Adrenal gland (tissue), 12 donors: ENCODE data around the gene UPF3B. TPM values are rescaled to one million over a fixed set of nuclear protein-coding genes. Genes with fewer than 3 reads are reported as not detected.
"Not testable (repeated sequence)": the region's sequence is repeated elsewhere in the genome, so short reads cannot be mapped to it uniquely, and the experiment has no call there.

ENCODE experiments used
- DNase-seq, 7 donors: peaks; one replicate each; pipeline ENCODE4 v3.0.0-alpha.2; 2019 to 2020
- H3K27ac ChIP-seq, 5 donors: fragments of 200-600 bp; sonication (generic) in 4 of 5; 1 replicate in 3 of 5; 2 replicates in 2 of 5; pipeline versions ENCODE4 v1.5.1 to v1.8.0; 2016 to 2020; ENCODE audit warnings: mild to moderate bottlenecking in 1 of 5
- H3K27me3 ChIP-seq: fragments of 200-600 bp; 2 replicates; pipeline ENCODE4 v1.8.0; 2021
- H3K36me3 ChIP-seq, 2 donors: fragments of 200-600 bp; replicated peaks in 1 of 2; 1 replicate in 1 of 2; 2 replicates in 1 of 2; pipeline versions ENCODE4 v1.5.1 to v1.8.0; 2018 to 2022
- H3K4me1 ChIP-seq, 2 donors: fragments of 200-600 bp; replicated peaks in 1 of 2; 1 replicate in 1 of 2; 2 replicates in 1 of 2; pipeline versions ENCODE4 v1.5.1 to v1.8.0; 2018 to 2021
- H3K4me3 ChIP-seq, 4 donors: fragments of 200-600 bp; sonication (generic) in 3 of 4; one replicate each; pipeline ENCODE4 v1.5.1; 2016 to 2018
- H3K9me3 ChIP-seq, 3 donors: fragments of 200-600 bp; sonication (generic) in 1 of 3; replicated peaks in 1 of 3; 1 replicate in 2 of 3; 2 replicates in 1 of 3; pipeline versions ENCODE4 v1.5.1 to v1.8.0; 2016 to 2021
- CTCF ChIP-seq, 6 experiments: fragments of 450-650 bp in 4 of 6; fragments of 200-600 bp in 2 of 6; sonication (generic) in 1 of 6; IDR thresholded peaks; 1 replicate in 5 of 6; 2 replicates in 1 of 6; pipeline versions ENCODE4 v1.5.1 to v1.8.0; 2016 to 2021; ENCODE audit warnings: antibody characterized with exemption in 6 of 6, mild to moderate bottlenecking in 2 of 6, moderate library complexity in 1 of 6
- POLR2A ChIP-seq, 2 donors: fragments of 450-650 bp; IDR thresholded peaks; one replicate each; pipeline ENCODE4 v1.6.1; 2017; ENCODE audit warnings: antibody characterized with exemption in 2 of 2, mild to moderate bottlenecking in 2 of 2, moderate library complexity in 1 of 2
- WGBS, 4 donors: extraction: QIAGEN DNeasy Blood & Tissue Kit in 2 of 4; methylation state at CpG; one replicate each; pipeline versions ENCODE4 v1.1.5 to v1.1.7; 2013 to 2017; 5-methylcytosine and 5-hydroxymethylcytosine counted together
- intact Hi-C, 2 donors: fragments of 100-400 bp; cut with DNase I; formaldehyde crosslinking; loops; one replicate each; pipeline versions ENCODE4 v1.14.1 to v1.15.0; 2022 to 2023
- polyA plus RNA-seq, 3 donors: library from polyadenylated mRNA; stranded (reverse); fragments of 200-250 nt in 2 of 3; fragments of 350-450 nt in 1 of 3; fragmentation: Illumina TruSeq in 1 of 3; extraction: RNeasy Lipid Tissue Mini Kit (QIAGEN cat#74804) in 1 of 3; gene quantifications; one replicate each; pipeline ENCODE4 v1.2.3, GENCODE V29; 2013 to 2014
- total RNA-seq, 9 donors: library from RNA; depleted of rRNA in 4 of 9; stranded (reverse); fragments of >200 nt in 4 of 9; fragments of 120-200 nt in 1 of 9; fragmentation: NEBNext Ultra II Directional in 1 of 9; extraction: Animal tissue kit (Norgen Biotek cat#: 25700) in 1 of 9; gene quantifications; one replicate each; pipeline versions ENCODE4 v1.1.0 to v1.2.4, GENCODE V29; 2013 to 2023
- donor health status: healthy with polysubstance abuse.
- donor health status: Bipolar disorder and iron deficiency.
- donor health status: DM: yes; HTN: yes; CAD: no.
- donor health status: DM: no; HTN: no; CAD: no.
- donor health status: DM: no; HTN: no; CAD: no.
- donor health status: DM: yes; HTN: yes; CAD: no.

The UPF3B gene
- total and polyA plus RNA-seq, 12 donors = 0.95 to 27.1 (median 4.7) TPM

- Histone ChIP-seq H3K4me1 (no peaks in the 10 kb centered on the region), H3K4me3 (no peak within 1 kb of the TSS), H3K27ac (no peak within 1 kb of the TSS), H3K27me3 (peaks cover 13% of the 10 kb centered on the region), H3K9me3 (no peaks in the 10 kb centered on the region), H3K36me3 (no peaks in the 10 kb centered on the region)
- WGBS, 4 donors = 40 to 70% (median 56%) methylated on average over 2 to 4 of the region's 4 CpGs; no CpG with 5 or more reads in 1 of the 4 donors
- TF ChIP-seq CTCF (IDR thresholded peaks at IDR 0.05) (no peak), POLR2A (IDR thresholded peaks at IDR 0.05) (no peak)
- intact Hi-C loops = no loop called here
- no peak for DNase-seq
These were observed 43.1 kb upstream of the UPF3B start, which contains the start of gene AKAP14 for GRCh38 chrX:119895843-119896326. TSS of gene AKAP14 (plus strand) at chrX:119895893. CDS start at chrX:119903224, 7,331 bp downstream.

- DNase-seq, H3K27ac ChIP-seq, intact Hi-C loops, H3K4me1 ChIP-seq, H3K9me3 ChIP-seq, H3K4me3 ChIP-seq, H3K36me3 ChIP-seq: not testable (repeated sequence)
- H3K27me3 ChIP-seq = peaks cover 11% of the 10 kb centered on the region
- 65 to 75% (median 68%) methylated on average over 16 of the region's 16 CpGs for WGBS, 4 donors
These were observed 39.4 kb upstream of the UPF3B start for GRCh38 chrX:119891961-119892692.

- DNase-seq = not testable (repeated sequence)
These were observed 37.9 kb upstream of the UPF3B start for GRCh38 chrX:119890626-119891025.

GRCh38 chrX:119887721-119888425 lies 35.1 kb upstream of the UPF3B start:
- H3K4me1 ChIP-seq = no peaks in the 10 kb centered on the region
- no peaks in the 10 kb centered on the region for H3K36me3 ChIP-seq
- 10 to 80% (median 27%) methylated on average over 4 to 40 of the region's 40 CpGs for WGBS, 4 donors
- no peaks in the 10 kb centered on the region for H3K9me3 ChIP-seq
- H3K27ac ChIP-seq = no peak overlapping the region
- peak overlapping the region in 1 of 4 donors; percentile 42 for H3K4me3 ChIP-seq
- peaks cover 5% of the 10 kb centered on the region for H3K27me3 ChIP-seq
- TF ChIP-seq CTCF (IDR thresholded peaks at IDR 0.05) = peak in 5 of 6 experiments; percentile 9 to 47 (median 36)
- no peak for TF ChIP-seq POLR2A (IDR thresholded peaks at IDR 0.05)
- intact Hi-C loops = no loop called here
- DNase-seq = peak; percentile 33 to 70 (median 55)

More at GRCh38 chrX:119890626-119891025, 37.9 kb upstream of the UPF3B start:
- H3K4me1 ChIP-seq, H3K4me3 ChIP-seq, intact Hi-C loops, H3K9me3 ChIP-seq, H3K36me3 ChIP-seq, H3K27ac ChIP-seq: not testable (repeated sequence)
- 76 to 100% (median 87%) methylated on average over 2 to 28 of the region's 36 CpGs; no CpG with 5 or more reads in 1 of the 4 donors for WGBS, 4 donors
- H3K27me3 ChIP-seq = peaks cover 11% of the 10 kb centered on the region
